Peyer's patch (tissue), 4 donors: ENCODE results near the gene SLC35B4.

Experiments used
- POLR2A ChIP-seq, 2 donors: fragments of 450-650 bp; IDR thresholded peaks; one replicate each; pipeline ENCODE4 v1.5.1; 2017; ENCODE audit warnings: antibody characterized with exemption in 2 of 2, mild to moderate bottlenecking in 2 of 2, moderate library complexity in 2 of 2
- TF ChIP-seq, protein P1 (sequence below), 6 experiments: fragments of 450-650 bp in 4 of 6; fragments of 200-600 bp in 2 of 6; sonication (generic) in 1 of 6; IDR thresholded peaks; one replicate each; pipeline ENCODE4 v1.5.1; 2017 to 2019; ENCODE audit warnings: antibody characterized with exemption in 6 of 6, mild to moderate bottlenecking in 3 of 6, moderate library complexity in 1 of 6

DNA sequence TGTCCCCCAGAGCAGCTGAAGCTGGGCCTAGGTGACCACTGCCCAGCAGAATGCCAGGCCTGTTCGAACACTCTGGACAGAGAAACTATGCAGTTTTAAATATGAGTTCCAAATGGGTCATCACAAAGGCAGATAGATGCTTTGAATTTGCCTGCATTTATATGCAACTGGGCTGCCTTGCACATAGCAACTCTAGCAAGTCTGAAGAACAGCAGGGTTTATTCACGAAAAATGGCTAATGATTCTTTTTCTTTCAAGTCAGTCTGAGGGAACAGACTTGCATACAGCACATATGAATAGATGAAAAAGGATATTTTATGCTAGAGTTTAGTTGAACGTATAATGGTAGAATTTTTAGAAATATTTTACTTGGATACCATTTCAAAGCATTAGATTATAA is 68.5 kb downstream of the SLC35B4 start:
- TF ChIP-seq POLR2A (IDR thresholded peaks at IDR 0.05), result no peak
- TF ChIP-seq, protein P1, sequence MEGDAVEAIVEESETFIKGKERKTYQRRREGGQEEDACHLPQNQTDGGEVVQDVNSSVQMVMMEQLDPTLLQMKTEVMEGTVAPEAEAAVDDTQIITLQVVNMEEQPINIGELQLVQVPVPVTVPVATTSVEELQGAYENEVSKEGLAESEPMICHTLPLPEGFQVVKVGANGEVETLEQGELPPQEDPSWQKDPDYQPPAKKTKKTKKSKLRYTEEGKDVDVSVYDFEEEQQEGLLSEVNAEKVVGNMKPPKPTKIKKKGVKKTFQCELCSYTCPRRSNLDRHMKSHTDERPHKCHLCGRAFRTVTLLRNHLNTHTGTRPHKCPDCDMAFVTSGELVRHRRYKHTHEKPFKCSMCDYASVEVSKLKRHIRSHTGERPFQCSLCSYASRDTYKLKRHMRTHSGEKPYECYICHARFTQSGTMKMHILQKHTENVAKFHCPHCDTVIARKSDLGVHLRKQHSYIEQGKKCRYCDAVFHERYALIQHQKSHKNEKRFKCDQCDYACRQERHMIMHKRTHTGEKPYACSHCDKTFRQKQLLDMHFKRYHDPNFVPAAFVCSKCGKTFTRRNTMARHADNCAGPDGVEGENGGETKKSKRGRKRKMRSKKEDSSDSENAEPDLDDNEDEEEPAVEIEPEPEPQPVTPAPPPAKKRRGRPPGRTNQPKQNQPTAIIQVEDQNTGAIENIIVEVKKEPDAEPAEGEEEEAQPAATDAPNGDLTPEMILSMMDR (IDR thresholded peaks at IDR 0.05), result no peak
